Measurements from ENCODE around the gene RRBP1. TPM values are rescaled to one million over a fixed set of nuclear protein-coding genes. Genes with fewer than 3 reads are reported as not detected.

Gene RRBP1
- total RNA-seq, 4 donors from 2014 or later: 76.5 to 162 (median 83.9) TPM

- Histone ChIP-seq H3K9me3 (no peaks in the 10 kb centered on the region), H3K4me3 (no peak overlapping the region), H3K4me1 (peaks cover 0 to 51% (median 25%) of the 10 kb centered on the region in 4 donors), H3K27me3 (no peaks in the 10 kb centered on the region), H3K27ac (peak overlapping the region in 3 of 4 donors; percentile 40 to 72 (median 56)), H3K36me3 (peaks cover 0 to 80% (median 0%) of the 10 kb centered on the region in 3 donors)
- 66 to 81% methylated on average over 14 to 15 of the region's 18 CpGs for WGBS, 2 donors
- TF ChIP-seq EP300 (IDR thresholded peaks at IDR 0.05) (no peak), POLR2A (IDR thresholded peaks at IDR 0.05) (no peak), CTCF (IDR thresholded peaks at IDR 0.05) (no peak)
- DNase-seq (ENCODE audit: low spot score in 2 of 2): no peak
Measured at GRCh38 chr20:17633850-17634500, 48.1 kb downstream of the RRBP1 start.

DNA sequence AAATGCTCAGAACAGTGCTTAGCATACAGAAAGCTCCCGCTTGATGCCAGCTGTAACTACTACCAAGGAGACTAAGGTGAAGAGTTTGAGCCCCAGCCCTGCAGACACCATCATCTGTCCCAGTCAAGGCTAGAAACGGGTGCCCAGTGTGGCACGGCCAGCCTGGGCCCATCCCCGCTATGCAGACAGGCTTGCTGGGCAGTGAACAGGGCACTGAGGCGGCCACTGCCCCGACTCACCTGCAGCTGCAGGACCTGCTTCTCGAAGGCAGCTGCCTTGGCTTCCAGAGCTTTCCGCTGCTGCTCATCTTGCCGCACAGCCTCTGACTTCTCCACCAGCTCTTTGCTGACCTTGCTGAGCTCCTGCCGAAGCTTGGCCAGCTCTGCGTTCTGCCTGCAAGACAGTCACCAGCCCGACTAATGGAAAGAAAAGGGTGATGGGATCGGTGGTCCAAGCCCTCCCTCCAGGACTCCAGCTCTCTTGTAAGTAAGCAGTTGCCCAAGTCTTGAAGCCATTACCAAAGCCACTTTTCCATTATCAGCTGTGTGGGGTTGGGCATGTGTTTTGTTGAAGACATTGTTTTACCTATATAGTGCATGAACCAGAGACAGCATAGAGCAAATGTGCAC lies 48.7 kb downstream of the RRBP1 start:
- H3K4me1 ChIP-seq: peaks cover 0 to 46% (median 25%) of the 10 kb centered on the region in 4 donors
- no peak overlapping the region for H3K4me3 ChIP-seq
- no peaks in the 10 kb centered on the region for H3K27me3 ChIP-seq
- no peak overlapping the region for H3K27ac ChIP-seq
- no peak for TF ChIP-seq EP300 (IDR thresholded peaks at IDR 0.05)
- TF ChIP-seq CTCF (IDR thresholded peaks at IDR 0.05): no peak
- TF ChIP-seq POLR2A (IDR thresholded peaks at IDR 0.05): no peak
- H3K36me3 ChIP-seq: peaks cover 0 to 82% (median 3%) of the 10 kb centered on the region in 3 donors
- no peak for DNase-seq (ENCODE audit: low spot score in 2 of 2)
- H3K9me3 ChIP-seq: no peaks in the 10 kb centered on the region
- 89 to 91% methylated on average over 13 of the region's 13 CpGs for WGBS, 2 donors

DNA sequence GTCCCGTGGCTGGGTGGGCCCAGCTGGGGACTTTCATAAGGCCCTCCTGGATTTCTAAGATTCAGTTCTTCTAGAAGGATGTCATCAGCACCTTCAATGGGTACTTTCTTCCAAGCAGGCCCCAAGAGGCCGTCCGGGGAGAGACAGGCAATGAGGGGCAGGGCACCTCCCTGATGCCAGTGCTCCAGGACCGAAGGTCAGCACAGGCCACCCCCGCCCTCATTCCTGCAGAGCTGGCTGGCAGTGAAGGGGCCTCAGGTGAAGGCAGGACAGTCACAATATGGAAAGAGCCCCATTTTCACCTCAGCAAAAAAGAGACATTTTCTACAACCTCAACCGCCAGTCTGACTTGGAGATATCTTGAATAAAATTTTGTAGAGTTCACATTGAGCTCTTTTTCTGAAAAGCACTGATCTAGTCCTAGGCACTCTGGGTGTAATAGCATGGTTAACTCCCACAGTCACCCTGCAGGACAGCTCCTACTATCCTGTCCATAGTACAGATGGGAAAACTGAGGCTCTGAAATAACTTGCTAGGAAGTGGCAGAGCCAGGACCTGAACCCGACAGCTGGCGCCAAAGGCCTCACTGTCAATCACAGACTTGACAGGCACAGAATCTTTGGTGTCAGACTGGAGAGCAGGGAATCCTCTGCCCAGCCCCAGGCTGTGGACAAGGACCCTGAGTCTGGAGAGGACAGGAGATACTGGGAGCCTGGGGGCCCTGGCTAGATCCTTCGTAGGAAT lies 50.3 kb downstream of the RRBP1 start:
- WGBS, 2 donors: 82 to 94% methylated on average over 8 to 9 of the region's 9 CpGs

GRCh38 chr20:17630806-17631195 lies 51.2 kb downstream of the RRBP1 start:
- peaks cover 2 to 100% (median 3%) of the 10 kb centered on the region in 3 donors for H3K36me3 ChIP-seq
- H3K9me3 ChIP-seq: no peaks in the 10 kb centered on the region
- no peak overlapping the region for H3K27ac ChIP-seq
- 84 to 98% methylated on average over 6 of the region's 6 CpGs for WGBS, 2 donors
- no peaks in the 10 kb centered on the region for H3K27me3 ChIP-seq
- no peak for DNase-seq (ENCODE audit: low spot score in 2 of 2)
- TF ChIP-seq POLR2A (IDR thresholded peaks at IDR 0.05): no peak
- TF ChIP-seq EP300 (IDR thresholded peaks at IDR 0.05): no peak
- H3K4me1 ChIP-seq: peaks cover 0 to 28% (median 12%) of the 10 kb centered on the region in 4 donors
- no peak overlapping the region for H3K4me3 ChIP-seq

More for the DNA sequence above, 50.3 kb downstream of the RRBP1 start:
- Histone ChIP-seq H3K4me3 (no peak overlapping the region), H3K36me3 (peaks cover 0 to 98% (median 3%) of the 10 kb centered on the region in 3 donors), H3K27ac (no peak overlapping the region), H3K4me1 (peaks cover 0 to 34% (median 21%) of the 10 kb centered on the region in 4 donors), H3K9me3 (no peaks in the 10 kb centered on the region), H3K27me3 (no peaks in the 10 kb centered on the region)
- TF ChIP-seq EP300 (IDR thresholded peaks at IDR 0.05) (no peak), CTCF (IDR thresholded peaks at IDR 0.05) (no peak), POLR2A (IDR thresholded peaks at IDR 0.05) (no peak)
- DNase-seq (ENCODE audit: low spot score in 2 of 2): no peak

GRCh38 chr20:17630151-17630805 lies 51.8 kb downstream of the RRBP1 start:
- Histone ChIP-seq H3K4me3 (no peak overlapping the region), H3K9me3 (no peaks in the 10 kb centered on the region), H3K27ac (no peak overlapping the region), H3K36me3 (peaks cover 2 to 100% (median 3%) of the 10 kb centered on the region in 3 donors), H3K27me3 (no peaks in the 10 kb centered on the region), H3K4me1 (peaks cover 0 to 23% (median 7%) of the 10 kb centered on the region in 4 donors)
- no peak for DNase-seq (ENCODE audit: low spot score in 2 of 2)
- TF ChIP-seq POLR2A (IDR thresholded peaks at IDR 0.05) (no peak), CTCF (IDR thresholded peaks at IDR 0.05) (no peak), EP300 (IDR thresholded peaks at IDR 0.05) (no peak)
- 83 to 85% methylated on average over 11 of the region's 11 CpGs for WGBS, 2 donors
